IMR-90 (cell line): ENCODE measurements around the gene TMEM117. TPM values are rescaled to one million over a fixed set of nuclear protein-coding genes. Genes with fewer than 3 reads are reported as not detected.

Source experiments
- ATAC-seq: fragments of 200-7000 bp; cut with Tn5 transposase; 2 replicates; pipeline ENCODE4 v1.9.1; 2020; ENCODE audit warnings: low read depth, mild to moderate bottlenecking, moderate library complexity
- BruUV-seq: library from RNA; stranded (reverse); fragments of 400-500 nt; replicated peaks from 2 replicates; lab custom pipeline; 2021; lab: Mats Ljungman, UMichigan
- CTCF ChIA-PET: fragments of 300-600 bp; formaldehyde crosslinking; extraction: SDS; loops from one replicate; lab custom pipeline; 2021; ENCODE audit warnings: antibody characterized with exemption; lab: Yijun Ruan, JAX
- POLR2A ChIA-PET: fragments of 300-600 bp; sonication (Branson Sonifier 250); formaldehyde crosslinking; loops from one replicate; lab custom pipeline; 2022; ENCODE audit warnings: antibody characterized with exemption; ENCODE audit not compliant: unreplicated experiment; lab: Charles Lee
- DNase-seq: peaks from one replicate; pipeline ENCODE4 v3.0.0; 2013
- H2AFZ ChIP-seq: replicated peaks from 2 replicates; pipeline ENCODE3; 2013; ENCODE audit warnings: low read length, mild to moderate bottlenecking; ENCODE audit not compliant: poor library complexity
- H2AK5ac ChIP-seq: 2 replicates; pipeline ENCODE4 v1.6.1; 2013; ENCODE audit warnings: low read depth, low read length, inconsistent platforms
- H2AK9ac ChIP-seq: replicated peaks from 2 replicates; pipeline ENCODE3; 2013; ENCODE audit warnings: mild to moderate bottlenecking, low read depth, low read length, moderate library complexity; ENCODE audit not compliant: poor library complexity
- H2BK120ac ChIP-seq: 2 replicates; pipeline ENCODE4 v1.6.1; 2013; ENCODE audit warnings: low read depth, low read length, inconsistent platforms
- H2BK15ac ChIP-seq: 3 replicates; pipeline ENCODE4 v1.6.1; 2013; ENCODE audit warnings: low read depth, low read length, inconsistent platforms
- H2BK20ac ChIP-seq: 2 replicates; pipeline ENCODE4 v1.6.1; 2013; ENCODE audit warnings: low read depth, mild to moderate bottlenecking, inconsistent platforms, low read length, moderate library complexity
- H2BK5ac ChIP-seq: 2 replicates; pipeline ENCODE4 v1.6.1; 2013; ENCODE audit warnings: mild to moderate bottlenecking, low read depth, low read length, inconsistent platforms; ENCODE audit not compliant: poor library complexity, severe bottlenecking
- H3K14ac ChIP-seq: replicated peaks from 2 replicates; pipeline ENCODE4 v1.6.1; 2013; ENCODE audit warnings: low read depth, low read length, inconsistent platforms
- H3K18ac ChIP-seq: 2 replicates; pipeline ENCODE4 v1.6.1; 2013; ENCODE audit warnings: low read depth, low read length, control low read depth
- H3K23ac ChIP-seq: 2 replicates; pipeline ENCODE4 v1.6.1; 2013; ENCODE audit warnings: low read depth, low read length, inconsistent platforms
- H3K27ac ChIP-seq: 2 replicates; pipeline ENCODE4 v1.5.1; 2013; ENCODE audit warnings: mild to moderate bottlenecking, control low read depth, low read length; ENCODE audit not compliant: insufficient read depth
- H3K27me3 ChIP-seq: 2 replicates; pipeline ENCODE4 v1.6.1; 2013; ENCODE audit warnings: low read length; ENCODE audit not compliant: control insufficient read depth, insufficient read depth
- H3K36me3 ChIP-seq: 2 replicates; pipeline ENCODE4 v1.6.1; 2013; ENCODE audit warnings: low read length, mixed read lengths; ENCODE audit not compliant: control insufficient read depth, insufficient read depth
- H3K4ac ChIP-seq: 2 replicates; pipeline ENCODE4 v1.6.1; 2013; ENCODE audit warnings: low read depth, low read length, inconsistent platforms
- H3K4me1 ChIP-seq: 2 replicates; pipeline ENCODE4 v1.6.1; 2013; ENCODE audit warnings: low read length, mixed read lengths; ENCODE audit not compliant: control insufficient read depth, insufficient read depth
- H3K4me2 ChIP-seq: 2 replicates; pipeline ENCODE4 v1.6.1; 2013; ENCODE audit warnings: low read depth, mild to moderate bottlenecking, control low read depth, low read length, moderate library complexity
- H3K4me3 ChIP-seq: 2 replicates; pipeline ENCODE4 v1.5.1; 2013; ENCODE audit warnings: low read depth, mild to moderate bottlenecking, control low read depth, low read length, moderate library complexity; ENCODE audit not compliant: insufficient read depth
- H3K56ac ChIP-seq: 2 replicates; pipeline ENCODE4 v1.6.1; 2013; ENCODE audit warnings: low read length, inconsistent platforms; ENCODE audit not compliant: insufficient read depth; ENCODE audit errors: extremely low read depth
- H3K79me1 ChIP-seq, 2 experiments: 2 replicates each; pipeline ENCODE4 v1.6.1; 2013; ENCODE audit warnings: low read length in 2 of 2, inconsistent platforms in 1 of 2, low read depth in 1 of 2
- H3K9ac ChIP-seq: 2 replicates; pipeline ENCODE4 v1.6.1; 2013; ENCODE audit warnings: low read depth, low read length, control low read depth
- H3K9me1 ChIP-seq: 2 replicates; pipeline ENCODE4 v1.6.1; 2013; ENCODE audit warnings: low read length, inconsistent platforms; ENCODE audit not compliant: insufficient read depth
- H3K9me3 ChIP-seq: 2 replicates; pipeline ENCODE4 v1.6.1; 2013; ENCODE audit warnings: low read length; ENCODE audit not compliant: control insufficient read depth, insufficient read depth
- H4K20me1 ChIP-seq: 2 replicates; pipeline ENCODE4 v1.6.1; 2013; ENCODE audit warnings: low read length, inconsistent platforms; ENCODE audit not compliant: insufficient read depth
- H4K5ac ChIP-seq: 2 replicates; pipeline ENCODE4 v1.6.1; 2013; ENCODE audit warnings: mild to moderate bottlenecking, low read depth, low read length, control low read depth
- H4K8ac ChIP-seq, 2 experiments: 2 replicates each; pipeline ENCODE4 v1.6.1; 2013; ENCODE audit warnings: low read depth in 2 of 2, low read length in 2 of 2, control low read depth in 1 of 2, inconsistent platforms in 1 of 2
- H4K91ac ChIP-seq: 2 replicates; pipeline ENCODE4 v1.6.1; 2013; ENCODE audit warnings: low read depth, low read length, inconsistent platforms; ENCODE audit not compliant: insufficient read depth
- BHLHE40 ChIP-seq: fragments of 150-350 bp; IDR thresholded peaks from 2 replicates; pipeline ENCODE4 v1.6.1; 2016; ENCODE audit warnings: mild to moderate bottlenecking, low read depth, low read length
- CEBPB ChIP-seq: IDR thresholded peaks from 2 replicates; pipeline ENCODE4 v1.6.1; 2012; ENCODE audit warnings: low read depth, low read length, improper control_type of control experiment
- CHD1 ChIP-seq: IDR thresholded peaks from 2 replicates; pipeline ENCODE4 v1.6.1; 2012; ENCODE audit warnings: low read depth, low read length, improper control_type of control experiment
- CTCF ChIP-seq: conservative IDR thresholded peaks from 2 replicates; pipeline ENCODE4 v1.5.1; 2012; ENCODE audit warnings: mild to moderate bottlenecking, low read depth, low read length, improper control_type of control experiment
- ELK1 ChIP-seq: fragments of 150-350 bp; IDR thresholded peaks from 2 replicates; pipeline ENCODE4 v1.6.1; 2016; ENCODE audit warnings: low read depth, mild to moderate bottlenecking, low read length, moderate library complexity, borderline replicate concordance
- MAFK ChIP-seq: IDR thresholded peaks from 2 replicates; pipeline ENCODE4 v1.6.1; 2012; ENCODE audit warnings: low read depth, low read length, improper control_type of control experiment
- MAZ ChIP-seq: IDR thresholded peaks from 2 replicates; pipeline ENCODE4 v1.6.1; 2012; ENCODE audit warnings: low read depth, mild to moderate bottlenecking, low read length, improper control_type of control experiment, moderate library complexity, borderline replicate concordance
- MXI1 ChIP-seq: IDR thresholded peaks from 2 replicates; pipeline ENCODE4 v1.6.1; 2012; ENCODE audit warnings: low read depth, mild to moderate bottlenecking, low read length, moderate library complexity, borderline replicate concordance
- NFE2L2 ChIP-seq: fragments of 150-350 bp; IDR thresholded peaks from 2 replicates; pipeline ENCODE4 v1.6.1; 2016; ENCODE audit warnings: low read depth, mild to moderate bottlenecking, low read length
- POLR2A ChIP-seq: IDR thresholded peaks from 2 replicates; pipeline ENCODE4 v1.6.1; 2012; ENCODE audit warnings: mild to moderate bottlenecking, low read depth, low read length
- RAD21 ChIP-seq: IDR thresholded peaks from 2 replicates; pipeline ENCODE4 v1.6.1; 2012; ENCODE audit warnings: low read length, improper control_type of control experiment
- RCOR1 ChIP-seq: IDR thresholded peaks from 2 replicates; pipeline ENCODE4 v1.6.1; 2012; ENCODE audit warnings: mild to moderate bottlenecking, low read length, improper control_type of control experiment; ENCODE audit not compliant: insufficient replicate concordance
- RFX5 ChIP-seq: IDR thresholded peaks from 2 replicates; pipeline ENCODE4 v1.8.0; 2012; ENCODE audit warnings: low read depth, mild to moderate bottlenecking, low read length, moderate library complexity
- SMC3 ChIP-seq: fragments of 150-350 bp; IDR thresholded peaks from 2 replicates; pipeline ENCODE4 v1.6.1; 2016; ENCODE audit warnings: low read depth, mild to moderate bottlenecking, antibody characterized with exemption, low read length, moderate library complexity
- USF2 ChIP-seq: fragments of 150-350 bp; IDR thresholded peaks from 2 replicates; pipeline ENCODE4 v1.6.1; 2017; ENCODE audit warnings: mild to moderate bottlenecking, antibody characterized with exemption, low read length, low read depth
- dilution Hi-C: fragments of 300-500 bp; cut with HindIII; formaldehyde crosslinking; loops from one replicate; pipeline ENCODE4 v1.14.3; 2018; ENCODE audit warnings: low sequenced_read_pairs; ENCODE audit not compliant: unreplicated experiment
- in situ Hi-C: fragments of 300-500 bp; cut with MboI; formaldehyde crosslinking; loops from 3 replicates; pipeline ENCODE4 v1.14.3; 2019; ENCODE audit warnings: low sequenced_read_pairs, inconsistent platforms, mixed read lengths
- intact Hi-C: fragments of 100-400 bp; cut with micrococcal nuclease; formaldehyde crosslinking; loops from 2 replicates; pipeline ENCODE4 v1.10.0; 2022
- polyA plus RNA-seq, 3 experiments: library from polyadenylated mRNA; depleted of rRNA; stranded (reverse); fragments of >200 nt; gene quantifications; 2 replicates each; pipeline ENCODE4 v1.2.3, GENCODE V29; 2012; ENCODE audit warnings: low replicate concordance in 1 of 3
- total RNA-seq: library from RNA; depleted of rRNA; stranded (reverse); fragments of >200 nt; gene quantifications from 2 replicates; pipeline ENCODE4 v1.2.3, GENCODE V29; 2012

Gene TMEM117
- total and polyA plus RNA-seq, 2 of the 4 experiments (the other 2 are of a cell fraction) = 8.7 to 21.0 TPM

GRCh38 chr12:44380861-44381260 is 545.0 kb downstream of the TMEM117 start:
- dilution Hi-C loops (no loop called here), intact Hi-C loops (no loop called here), in situ Hi-C loops (no loop called here)
- ATAC-seq (no peak), DNase-seq (no peak)
- H2BK5ac ChIP-seq = no peak overlapping the region
- no peak overlapping the region for H2BK15ac ChIP-seq
- CTCF ChIA-PET = interaction anchor here (2.0 kb wide), 1 partner anchor 10 kb away, joined by 7 read pairs; no protein-coding TSS in a partner anchor
- POLR2A ChIA-PET = no interaction called here
- H2BK20ac ChIP-seq = no peak overlapping the region
- no peaks in the 10 kb centered on the region for H3K9me1 ChIP-seq
- H2AK5ac ChIP-seq = no peak overlapping the region
- no peaks in the 10 kb centered on the region for H3K9me3 ChIP-seq
- H3K23ac ChIP-seq = no peak overlapping the region
- H3K4me2 ChIP-seq = no peak overlapping the region
- no peaks in the 10 kb centered on the region for H3K36me3 ChIP-seq
- no TSS peak for BruUV-seq
- no peak overlapping the region for H3K27ac ChIP-seq
- H4K8ac ChIP-seq = no peak overlapping the region
- no peak overlapping the region for H3K18ac ChIP-seq
- no peak overlapping the region for H3K56ac ChIP-seq
- no peaks in the 10 kb centered on the region for H3K4me1 ChIP-seq
- no peaks in the 10 kb centered on the region for H3K27me3 ChIP-seq
- H3K9ac ChIP-seq = no peak overlapping the region
- no peak overlapping the region for H3K4ac ChIP-seq
- H3K4me3 ChIP-seq = no peak overlapping the region
- H2AK9ac ChIP-seq = no peak overlapping the region
- no peaks in the 10 kb centered on the region for H3K79me1 ChIP-seq
- H4K20me1 ChIP-seq = no peaks in the 10 kb centered on the region
- no peak overlapping the region for H3K14ac ChIP-seq
- H2AFZ ChIP-seq = no peak overlapping the region
- H2BK120ac ChIP-seq = no peak overlapping the region
- no peak overlapping the region for H4K91ac ChIP-seq
- no peak for TF ChIP-seq USF2
- no peak for TF ChIP-seq MXI1
- no peak for TF ChIP-seq POLR2A
- no peak for TF ChIP-seq RAD21
- TF ChIP-seq CTCF = no peak
- TF ChIP-seq ELK1 = no peak
- no peak for TF ChIP-seq BHLHE40
- no peak for TF ChIP-seq CHD1
- TF ChIP-seq RFX5 = no peak
- no peak for TF ChIP-seq NFE2L2
- TF ChIP-seq MAZ = no peak
- TF ChIP-seq MAFK = no peak
- TF ChIP-seq RCOR1 = no peak
- no peak for TF ChIP-seq CEBPB
- TF ChIP-seq SMC3 = no peak
- H4K5ac ChIP-seq = no peak overlapping the region
